Myometrial cell (primary cell): ENCODE measurements around the gene DTWD2. TPM values are rescaled to one million over a fixed set of nuclear protein-coding genes. Genes with fewer than 3 reads are reported as not detected.

ENCODE experiments used
- total RNA-seq: library from RNA; depleted of rRNA; stranded (reverse); fragments of >200 nt; gene quantifications from 2 replicates; pipeline ENCODE4 v1.2.3, GENCODE V29; 2015

Gene DTWD2
- 0.29 and 2.1 TPM in 2 replicates for total RNA-seq

GRCh38 chr5:118987988-118988865, at the start of gene DTWD2:
DTWD2 (minus strand) TSS chr5:118988547; CDS start chr5:118988511, 36 bp downstream.

Other genes starting within 250 kb of the DTWD2 start
- gene DMXL1, start 82.5 kb upstream of the DTWD2 start, total RNA-seq = 10.8 and 11.0 TPM in 2 replicates